Stomach (tissue), 4 donors: ENCODE data around the gene PDE4D.

Experiments used
- CTCF ChIP-seq, 7 experiments: fragments of 450-650 bp in 4 of 7; fragments of 200-600 bp in 3 of 7; sonication (generic) in 3 of 7; IDR thresholded peaks; one replicate each; pipeline ENCODE4 v1.5.1; 2016 to 2019; ENCODE audit warnings: antibody characterized with exemption in 7 of 7, control low read depth in 2 of 7, mild to moderate bottlenecking in 1 of 7
- EP300 ChIP-seq: sonication (generic); formaldehyde crosslinking; IDR thresholded peaks from one replicate; pipeline ENCODE4 v1.6.1; 2017; ENCODE audit warnings: antibody characterized with exemption
- POLR2A ChIP-seq, 4 donors: fragments of 450-650 bp; IDR thresholded peaks; one replicate each; pipeline ENCODE4 v1.6.1; 2016; ENCODE audit warnings: antibody characterized with exemption in 4 of 4, control low read depth in 2 of 4, mild to moderate bottlenecking in 1 of 4, moderate library complexity in 1 of 4
- POLR2AphosphoS5 ChIP-seq, 3 donors: sonication (generic); formaldehyde crosslinking; IDR thresholded peaks; one replicate each; pipeline ENCODE4 v1.6.1; 2016; ENCODE audit warnings: antibody characterized with exemption in 3 of 3

GRCh38 chr5:59182760-59183159 lies 710.8 kb downstream of the PDE4D start:
- TF ChIP-seq CTCF (IDR thresholded peaks at IDR 0.05), result no peak
- TF ChIP-seq POLR2A (IDR thresholded peaks at IDR 0.05), result no peak
- TF ChIP-seq EP300, result no peak
- no peak for TF ChIP-seq POLR2AphosphoS5 (IDR thresholded peaks at IDR 0.05)
